H1 (cell line): ENCODE results near the gene ITGAE. TPM values are rescaled to one million over a fixed set of nuclear protein-coding genes. Genes with fewer than 3 reads are reported as not detected.

Source experiments
- GABPA ChIP-seq: IDR thresholded peaks from 2 replicates; pipeline ENCODE4 v1.6.1; 2011; ENCODE audit warnings: mild to moderate bottlenecking, low read length, moderate library complexity, borderline replicate concordance; ENCODE audit not compliant: insufficient read depth
- KDM4A ChIP-seq: IDR thresholded peaks from one replicate; pipeline ENCODE4 v1.7.1; 2012; ENCODE audit warnings: low read depth, mild to moderate bottlenecking, moderate library complexity, low read length, inconsistent platforms; ENCODE audit not compliant: severe bottlenecking
- POLR2A ChIP-seq, 2 experiments: IDR thresholded peaks; 1 replicate in 1 of 2; 2 replicates in 1 of 2; pipeline ENCODE4 v1.6.1; 2011; ENCODE audit warnings: low read depth in 2 of 2, low read length in 2 of 2, mild to moderate bottlenecking in 2 of 2; ENCODE audit errors: control extremely low read depth in 1 of 2
- polyA plus RNA-seq, 7 experiments: library from polyadenylated mRNA; depleted of rRNA in 3 of 7; stranded (reverse) in 5 of 7; unstranded in 2 of 7; fragments of >200 nt in 5 of 7; fragments of 200-250 nt in 2 of 7; gene quantifications; 1 replicate in 5 of 7; 2 replicates in 1 of 7; 4 replicates in 1 of 7; pipeline versions ENCODE4 v1.2.1 to v1.2.3, GENCODE V29; 2011 to 2013; ENCODE audit warnings: missing spikeins in 2 of 7, mixed read lengths in 2 of 7
- total RNA-seq: library from RNA; stranded (reverse); fragmentation: NEBNext Ultra II Directional; extraction: Animal tissue kit (Norgen Biotek cat#: 25700); gene quantifications from 2 replicates; pipeline ENCODE4 v1.2.1, GENCODE V29; 2021

The ITGAE gene
- total and polyA plus RNA-seq, 2 of the 8 experiments (the other 6 are each of a cell fraction or from before 2014, with no cell fraction given) = 23.2 to 43.1 TPM

DNA sequence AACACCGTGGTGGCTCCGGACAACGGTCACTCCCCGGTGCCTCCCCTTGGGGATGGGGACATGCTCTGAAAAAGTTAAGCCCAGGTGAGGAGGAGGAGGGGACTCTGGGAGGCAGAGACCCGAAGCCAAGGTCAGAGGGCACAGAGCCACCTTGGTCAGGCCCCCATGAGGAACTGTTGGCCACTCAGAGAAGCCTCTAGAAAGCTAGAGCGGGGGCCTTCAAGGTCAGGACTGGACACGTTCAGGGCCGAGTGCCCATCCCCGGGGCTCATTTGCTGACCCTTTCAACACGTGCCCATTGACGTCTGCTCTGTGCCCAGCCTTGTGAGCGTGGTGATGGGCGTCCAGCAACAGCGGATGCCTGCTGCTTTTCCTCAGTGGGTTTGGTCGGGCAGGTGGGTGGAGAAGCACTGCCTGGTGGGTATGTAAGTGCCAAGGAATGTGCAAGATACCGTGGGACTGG, 39.0 kb downstream of the ITGAE start (continued):
- no peak for TF ChIP-seq KDM4A
- no peak for TF ChIP-seq POLR2A (IDR thresholded peaks at IDR 0.05; ENCODE audit: control extremely low read depth in 1 of 2, low read depth in 2 of 2, low read length in 2 of 2)
- no peak for TF ChIP-seq GABPA
- TF ChIP-seq, all 59 proteins: peak for 0
